HepG2 (cell line): Measurements from ENCODE around the gene RUSC1. TPM values are rescaled to one million over a fixed set of nuclear protein-coding genes. Genes with fewer than 3 reads are reported as not detected.

ENCODE experiments used
- CEBPG ChIP-seq: IDR thresholded peaks from 2 replicates; pipeline ENCODE4 v1.6.1; 2016
- ERF ChIP-seq: IDR thresholded peaks from 2 replicates; pipeline ENCODE4 v1.6.1; 2018; ENCODE audit warnings: missing biosample characterization, missing genetic modification reagents
- FOXA1 ChIP-seq, 2 experiments: fragments of 450-650 bp in 1 of 2; sonication (generic) in 1 of 2; formaldehyde crosslinking in 1 of 2; IDR thresholded peaks; 2 replicates each; pipeline versions ENCODE4 v1.4.0 to v1.6.1; 2016 to 2020; ENCODE audit warnings: missing genetic modification reagents in 1 of 2
- FUBP1 ChIP-seq: sonication (generic); formaldehyde crosslinking; IDR thresholded peaks from 2 replicates; pipeline ENCODE4 v1.5.1; 2020; ENCODE audit warnings: missing genetic modification reagents, mild to moderate bottlenecking, borderline replicate concordance
- HIC2 ChIP-seq: sonication (generic); formaldehyde crosslinking; IDR thresholded peaks from 2 replicates; pipeline ENCODE4 v1.9.0; 2022; ENCODE audit warnings: low read depth, missing genetic modification reagents
- HNF1B ChIP-seq: sonication (generic); formaldehyde crosslinking; IDR thresholded peaks from 2 replicates; pipeline ENCODE4 v1.5.1; 2020; ENCODE audit warnings: mild to moderate bottlenecking, moderate library complexity, missing genetic modification reagents
- HNRNPLL ChIP-seq: fragments of 200-400 bp; formaldehyde crosslinking; IDR thresholded peaks from 2 replicates; pipeline ENCODE4 v1.6.1; 2017; ENCODE audit warnings: mild to moderate bottlenecking, low read depth, low read length; ENCODE audit not compliant: poor library complexity, severe bottlenecking
- HOXA5 ChIP-seq: sonication (generic); formaldehyde crosslinking; IDR thresholded peaks from 2 replicates; pipeline ENCODE4 v1.4.0; 2020; ENCODE audit warnings: missing genetic modification reagents
- MAFK ChIP-seq, 2 experiments: IDR thresholded peaks in 1 of 2; conservative IDR thresholded peaks in 1 of 2; 2 replicates each; pipeline ENCODE4 v1.6.1; 2011; ENCODE audit warnings: improper control_type of control experiment in 2 of 2, low read length in 2 of 2
- RXRA ChIP-seq: sonication (generic); formaldehyde crosslinking; IDR thresholded peaks from 2 replicates; pipeline ENCODE4 v1.5.1; 2020; ENCODE audit warnings: missing genetic modification reagents
- TCF7L2 ChIP-seq: IDR thresholded peaks from 2 replicates; pipeline ENCODE4 v1.6.1; 2011; ENCODE audit warnings: mild to moderate bottlenecking, low read depth, low read length, moderate library complexity
- TFDP1 ChIP-seq: IDR thresholded peaks from 2 replicates; pipeline ENCODE4 v1.6.1; 2016; ENCODE audit warnings: missing compliant biosample characterization, missing genetic modification reagents, borderline replicate concordance
- TFE3 ChIP-seq: IDR thresholded peaks from 2 replicates; pipeline ENCODE4 v1.6.1; 2016
- TSC22D2 ChIP-seq: sonication (generic); formaldehyde crosslinking; IDR thresholded peaks from 2 replicates; pipeline ENCODE4 v1.5.1; 2020; ENCODE audit warnings: missing genetic modification reagents, mild to moderate bottlenecking, borderline replicate concordance
- ZBTB2 ChIP-seq: sonication (generic); formaldehyde crosslinking; IDR thresholded peaks from 2 replicates; pipeline ENCODE4 v1.8.0; 2022; ENCODE audit warnings: low read depth, missing genetic modification reagents
- ZNF34 ChIP-seq: sonication (generic); formaldehyde crosslinking; IDR thresholded peaks from 2 replicates; pipeline ENCODE4 v1.4.0; 2020; ENCODE audit warnings: mild to moderate bottlenecking, missing genetic modification reagents, borderline replicate concordance
- ZNF589 ChIP-seq: sonication (generic); formaldehyde crosslinking; conservative IDR thresholded peaks from 2 replicates; pipeline ENCODE4 v1.8.0; 2022; ENCODE audit warnings: mild to moderate bottlenecking, moderate library complexity, missing genetic modification reagents
- ZNF740 ChIP-seq: sonication (generic); formaldehyde crosslinking; IDR thresholded peaks from 2 replicates; pipeline ENCODE4 v1.4.0; 2020; ENCODE audit warnings: missing genetic modification reagents
- polyA plus RNA-seq, 8 experiments: library from polyadenylated mRNA; depleted of rRNA in 3 of 8; stranded (reverse) in 7 of 8; unstranded in 1 of 8; fragments of >200 nt; fragmentation: Illumina TruSeq in 4 of 8; extraction: Trizol in 4 of 8; gene quantifications; 2 replicates each; pipeline versions ENCODE4 v1.2.1 to v1.2.3, GENCODE V29; 2011 to 2016; ENCODE audit warnings: low read depth in 4 of 8, missing spikeins in 1 of 8, mixed read lengths in 1 of 8; ENCODE audit not compliant: insufficient read depth in 1 of 8
- total RNA-seq, 5 experiments: library from RNA; depleted of rRNA; stranded (reverse); fragments of >200 nt; fragmentation: Illumina TruSeq; extraction: Trizol; gene quantifications; 2 replicates each; pipeline ENCODE4 v1.2.3, GENCODE V29; 2016; ENCODE audit warnings: low read depth in 1 of 5

Gene RUSC1
- total and polyA plus RNA-seq, 2 of the 13 experiments (the other 11 are each of a cell fraction or from before 2014, with no cell fraction given) = 18.7 to 20.4 TPM

GRCh38 chr1:155322953-155323728 is 2.4 kb downstream of the RUSC1 start (continued):
- TF ChIP-seq TFDP1 (CRISPR knock-in tag) (peak; percentile 79), TSC22D2 (CRISPR knock-in tag) (peak; percentile 36; the same call in 1 of the 2 replicates), ZBTB2 (peak; percentile 79), MAFK (conservative IDR thresholded peaks at IDR 0.05 in 1 of 2, IDR thresholded peaks at IDR 0.05 in 1 of 2; ENCODE audit: low read length in 2 of 2) (no peak), TFE3 (CRISPR knock-in tag) (no peak), CEBPG (CRISPR knock-in tag) (no peak), ZNF589 (0 out of 2 replicates have a peak, but pooled peaks have one; percentile 46), FUBP1 (no peak), FOXA1 (IDR thresholded peaks at IDR 0.05) (no peak), FOXA1 (CRISPR knock-in tag; IDR thresholded peaks at IDR 0.05) (peak; percentile 20; the same call in 1 of the 2 replicates), ZNF740 (CRISPR knock-in tag) (no peak), ZNF34 (CRISPR knock-in tag) (0 out of 2 replicates have a peak, but pooled peaks have one; percentile 24), HIC2 (CRISPR knock-in tag) (peak; percentile 59; the same call in 1 of the 2 replicates), RXRA (CRISPR knock-in tag) (peak; percentile 67), TCF7L2 (no peak), HNRNPLL (peak; percentile 55), ERF (CRISPR knock-in tag) (peak; percentile 70), HNF1B (CRISPR knock-in tag) (peak; percentile 64; the same call in 1 of the 2 replicates), HOXA5 (CRISPR knock-in tag) (0 out of 2 replicates have a peak, but pooled peaks have one; percentile 66)
